Tongue (tissue), 2 donors: ENCODE measurements around the gene DIPK1C. TPM values are rescaled to one million over a fixed set of nuclear protein-coding genes. Genes with fewer than 3 reads are reported as not detected.

Experiments
- DNase-seq: peaks from one replicate; pipeline ENCODE4 v3.0.0-alpha.2; 2015
- total RNA-seq: library from RNA; depleted of rRNA; stranded (reverse); fragments of >200 nt; gene quantifications from one replicate; pipeline ENCODE4 v1.2.3, GENCODE V29; 2014

The DIPK1C gene
- total RNA-seq, 1 donor from 2014 or later: 7.9 TPM

DNA sequence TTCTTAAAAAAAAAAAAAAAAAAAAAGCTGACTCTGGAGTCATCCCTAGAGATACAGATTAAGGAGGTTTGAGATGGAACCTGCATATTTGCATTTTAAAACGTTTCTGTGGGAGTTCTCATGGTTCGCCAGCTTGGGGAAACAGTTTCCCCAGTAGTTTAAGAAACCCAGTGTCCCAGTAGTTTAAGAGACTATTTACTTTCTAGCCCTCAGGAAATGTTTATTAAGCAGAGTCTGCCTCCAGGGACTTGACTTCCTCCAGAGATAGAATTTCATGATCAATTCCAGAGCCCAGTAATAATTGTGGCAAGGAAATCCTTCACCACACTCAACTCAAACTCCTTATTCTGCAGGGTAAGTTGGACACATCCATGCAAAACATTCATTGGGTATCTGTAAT, 39.1 kb downstream of the DIPK1C start:
- DNase-seq: no peak

DNA sequence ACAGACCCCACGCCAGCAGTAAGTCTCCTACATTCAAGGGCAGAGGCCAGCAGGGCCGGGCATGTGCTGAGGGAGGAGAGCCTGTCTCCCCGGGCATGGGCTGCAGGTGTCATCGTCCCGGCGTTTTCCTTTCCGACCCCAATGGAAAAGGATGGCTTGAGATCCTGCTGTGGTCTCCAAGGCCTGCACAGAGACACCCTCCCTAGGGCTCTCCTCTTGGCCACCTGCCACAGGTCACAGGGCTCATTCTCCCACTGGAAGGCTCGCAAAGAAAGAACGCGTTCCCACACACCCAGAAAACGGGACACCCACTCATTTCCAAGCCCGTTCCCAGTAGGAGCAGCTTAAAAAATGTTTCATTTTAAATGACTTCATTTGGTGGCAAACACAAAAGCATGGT, 41.0 kb downstream of the DIPK1C start:
- no peak for DNase-seq

GRCh38 chr18:74414953-74415515, 42.1 kb downstream of the DIPK1C start:
- DNase-seq: peak; percentile 41

DNA sequence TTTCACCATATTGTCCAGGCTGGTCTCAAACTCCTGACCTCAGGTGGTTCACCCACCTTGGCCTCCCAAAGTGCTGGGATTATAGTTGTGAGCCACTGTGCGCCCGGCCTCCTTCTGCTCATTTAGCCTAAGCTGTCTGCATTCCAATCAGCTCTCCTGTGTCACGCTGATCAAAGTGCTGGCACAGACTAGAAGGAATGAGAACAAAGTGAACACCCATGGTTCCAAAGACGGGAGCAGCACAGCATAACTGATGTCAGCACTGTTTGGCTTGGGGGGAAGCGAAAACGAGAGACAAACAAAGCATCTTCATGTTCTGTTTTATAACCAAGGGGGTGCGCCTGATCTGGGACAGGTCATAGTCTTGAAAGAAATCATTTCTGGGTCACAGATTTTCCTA, 43.3 kb downstream of the DIPK1C start:
- no peak for DNase-seq

DNA sequence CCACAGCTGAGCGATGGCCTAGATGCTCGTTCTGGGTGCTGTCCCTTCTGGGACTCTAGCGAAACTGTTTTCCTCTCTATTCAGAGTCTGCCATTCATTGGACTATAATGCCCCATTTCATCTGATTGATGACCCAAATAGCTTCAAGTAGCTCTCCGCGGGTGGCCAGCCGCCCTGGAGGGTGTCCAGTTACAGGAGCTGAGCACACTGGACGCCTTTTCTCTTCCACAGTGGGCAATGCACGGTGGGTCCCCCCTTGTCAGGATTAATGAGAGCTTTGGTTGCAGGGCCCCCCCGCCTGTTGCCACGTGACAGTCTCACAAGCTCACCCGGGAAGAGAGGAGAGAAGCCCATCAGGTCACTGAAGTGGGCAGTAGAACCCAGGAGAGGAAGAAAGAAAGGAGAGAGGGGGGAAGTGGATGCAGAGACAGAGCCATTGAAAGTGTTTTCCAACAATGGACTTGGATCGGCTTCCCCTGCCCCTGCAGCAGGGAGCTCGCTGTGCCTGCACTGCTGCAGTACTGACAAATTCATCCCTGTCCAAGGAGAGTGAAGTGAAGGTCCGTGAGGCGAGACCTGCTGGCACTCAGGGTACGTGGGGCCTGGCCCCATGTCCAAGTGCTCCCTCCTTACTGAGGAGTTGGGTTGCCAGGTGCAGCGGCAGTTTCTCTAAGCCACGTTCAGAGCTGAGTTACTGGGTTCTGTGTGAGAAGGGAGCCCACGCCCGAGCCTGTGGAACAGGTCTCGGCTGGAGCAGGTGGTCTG, 44.8 kb downstream of the DIPK1C start:
- DNase-seq: no peak

GRCh38 chr18:74411475-74411874, 45.6 kb downstream of the DIPK1C start:
- DNase-seq: no peak

- no peak for DNase-seq
These were observed 46.6 kb downstream of the DIPK1C start for GRCh38 chr18:74410441-74410992.

DNA sequence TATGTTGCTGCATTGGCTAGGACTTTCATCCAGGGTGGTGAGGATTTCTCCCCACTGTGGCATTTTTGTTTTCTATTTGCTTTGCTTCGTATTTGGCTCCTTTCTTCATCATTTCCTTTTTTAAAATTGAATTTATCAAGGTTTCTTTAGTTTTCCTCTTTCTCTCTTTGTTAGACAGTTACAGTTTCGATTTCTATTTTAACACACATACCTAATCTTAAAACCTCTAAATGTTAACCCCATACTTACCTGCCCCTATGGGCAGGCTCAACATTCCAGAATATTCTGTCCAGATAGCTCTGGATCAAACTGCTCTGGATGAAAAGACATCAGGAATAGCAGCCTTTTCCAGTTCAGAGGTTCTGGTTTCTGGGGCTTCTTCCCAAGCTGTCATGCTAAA, 49.2 kb downstream of the DIPK1C start:
- DNase-seq: no peak

- DNase-seq: no peak
These were observed 54.2 kb downstream of the DIPK1C start for GRCh38 chr18:74402806-74403433.

DNA sequence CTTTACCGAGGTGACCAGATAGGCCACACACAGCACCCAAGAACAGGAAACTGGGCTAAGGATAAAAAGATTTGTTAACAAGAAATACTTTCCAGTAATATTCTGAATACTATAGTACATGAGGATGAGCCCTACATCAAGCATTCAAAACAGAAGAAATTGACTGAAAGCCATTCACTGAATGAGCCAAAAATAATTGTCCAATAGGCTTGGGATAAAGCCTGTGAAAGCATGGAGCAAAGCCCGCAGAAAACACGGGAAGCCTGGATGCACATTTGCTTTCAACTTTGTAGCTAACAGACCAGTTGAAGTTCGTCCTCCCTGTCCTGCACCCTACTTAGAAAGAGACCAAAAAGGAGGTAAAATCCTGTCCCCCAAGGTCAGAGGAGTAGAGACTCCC, 56.3 kb downstream of the DIPK1C start:
- no peak for DNase-seq

DNA sequence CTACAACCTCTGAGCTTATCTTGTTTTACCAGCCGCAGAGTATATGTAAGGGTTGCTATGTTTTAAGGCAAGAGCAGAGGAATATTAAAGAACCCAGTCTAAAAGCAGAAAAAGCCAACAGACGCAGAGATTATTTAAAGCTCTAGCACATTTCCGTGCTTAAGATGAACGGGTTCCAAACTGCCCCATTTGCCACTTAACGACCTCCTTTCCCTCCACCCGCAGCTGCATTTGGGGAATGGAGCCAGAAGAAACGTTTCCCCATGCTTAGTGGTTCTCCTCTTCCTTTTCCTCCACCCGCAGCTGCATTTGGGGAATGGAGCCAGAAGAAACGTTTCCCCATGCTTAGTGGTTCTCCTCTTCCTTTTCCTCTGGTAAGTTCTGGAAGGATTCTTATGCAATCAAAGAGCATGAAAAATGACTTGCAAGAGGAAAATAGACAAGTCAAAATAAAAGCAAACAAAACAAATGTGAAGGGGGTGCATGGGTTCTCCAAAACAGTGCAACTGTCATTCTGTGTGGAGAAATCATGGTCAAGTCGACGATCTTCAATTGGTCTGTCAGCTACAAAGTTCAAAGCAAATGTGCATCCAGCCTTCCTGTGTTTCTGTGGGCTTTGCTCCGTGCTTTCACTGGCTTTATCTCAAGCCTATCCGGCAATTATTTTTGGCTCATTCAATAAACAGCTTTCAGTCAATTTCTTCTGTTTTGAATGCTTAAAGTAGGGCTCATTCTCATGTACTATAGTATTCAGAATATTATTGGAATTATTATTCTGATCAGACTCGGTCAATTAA, 57.8 kb downstream of the DIPK1C start:
- no peak for DNase-seq

GRCh38 chr18:74397572-74397971, 59.5 kb downstream of the DIPK1C start:
- DNase-seq: no peak

DNA sequence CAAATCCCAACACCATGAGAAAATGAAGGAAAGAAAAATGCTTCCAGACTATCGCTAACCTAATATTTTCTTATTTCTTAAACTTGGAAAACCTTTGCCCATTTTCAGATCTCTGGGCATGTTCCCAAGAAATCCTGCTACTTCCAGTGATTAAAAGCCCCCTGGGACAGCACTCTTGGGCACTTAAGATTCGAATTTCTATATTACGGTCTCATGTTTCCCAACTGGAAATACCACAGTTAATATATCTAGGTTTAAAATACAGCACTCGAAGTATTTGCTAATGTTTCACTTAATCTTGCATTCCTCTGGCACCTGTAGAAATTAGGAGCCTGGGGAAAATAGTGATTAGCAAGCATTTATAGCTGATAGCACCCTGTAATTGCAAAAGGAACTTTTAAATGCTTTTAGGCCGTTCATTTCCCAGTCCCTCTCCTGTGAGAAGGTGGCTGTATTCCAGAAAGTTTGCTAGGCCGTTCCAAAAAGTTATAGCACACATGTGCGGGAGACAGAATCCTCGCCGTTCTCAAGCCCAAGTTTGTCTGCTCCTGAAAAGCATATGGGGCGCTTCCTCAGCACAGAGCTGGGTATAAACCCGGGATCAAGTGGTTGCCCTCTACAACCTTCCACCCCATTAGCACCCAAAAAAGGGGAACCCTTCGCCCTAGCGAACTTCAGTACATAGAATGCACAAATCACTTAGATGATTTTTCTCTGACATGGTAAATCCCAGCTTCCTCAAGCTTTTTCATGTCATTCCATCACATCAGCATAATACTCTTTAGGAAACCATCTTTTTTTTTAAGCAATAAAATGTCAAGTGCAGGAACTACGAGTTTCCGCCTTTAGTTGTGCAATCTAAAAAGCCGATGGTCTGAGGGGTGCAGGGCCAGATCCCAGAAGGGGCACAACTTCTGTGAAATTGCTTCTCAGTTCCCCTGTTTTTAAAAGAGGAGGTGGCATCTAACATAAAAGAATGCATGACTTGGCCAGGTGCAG, 60.6 kb downstream of the DIPK1C start:
- DNase-seq: peak; percentile 85

GRCh38 chr18:74395648-74396154, 61.4 kb downstream of the DIPK1C start:
- DNase-seq: no peak

- no peak for DNase-seq
These were observed 62.1 kb downstream of the DIPK1C start for GRCh38 chr18:74395006-74395405.

GRCh38 chr18:74392323-74392722, 64.8 kb downstream of the DIPK1C start:
- DNase-seq: no peak

- DNase-seq: no peak
These were observed 66.2 kb downstream of the DIPK1C start for GRCh38 chr18:74390900-74391299.

- DNase-seq: no peak
These were observed 67.1 kb downstream of the DIPK1C start for GRCh38 chr18:74389991-74390390.

DNA sequence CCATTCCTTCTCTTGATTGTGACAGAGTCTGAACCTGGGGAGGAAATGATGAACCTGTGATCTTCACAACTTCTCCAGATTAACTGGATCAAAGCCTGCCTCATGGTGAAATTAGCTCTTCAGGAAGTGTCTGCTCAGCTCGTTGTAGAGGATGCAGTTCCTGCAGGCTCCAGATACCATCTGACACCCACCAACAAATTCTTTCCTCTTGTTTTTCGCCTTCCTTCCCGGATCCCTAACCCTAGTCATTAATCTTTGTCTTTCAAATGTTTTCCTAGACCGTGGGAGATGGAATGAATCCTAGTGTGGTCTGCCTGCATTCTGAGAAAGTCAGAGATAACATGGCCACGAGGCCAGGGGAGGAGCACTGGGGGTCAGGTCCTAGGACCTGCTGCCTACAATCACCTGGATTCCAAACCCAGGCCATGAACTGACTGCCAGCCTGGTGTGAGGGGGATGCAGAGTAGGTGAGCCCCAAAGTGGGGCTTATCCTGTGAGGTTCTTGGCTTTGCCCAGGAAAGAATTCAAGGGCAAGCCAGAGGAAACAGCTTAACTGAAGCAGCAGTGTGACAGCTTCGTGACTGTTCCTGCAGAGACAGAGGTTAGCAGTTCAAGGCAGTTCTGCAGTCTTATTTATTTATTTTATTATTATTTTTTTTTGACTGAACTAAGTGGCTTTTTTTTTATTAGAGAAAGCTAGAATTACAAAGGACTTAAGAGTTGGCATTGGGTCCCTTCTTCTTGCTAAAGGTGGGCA, 67.8 kb downstream of the DIPK1C start:
- no peak for DNase-seq

GRCh38 chr18:74388227-74388626, 68.9 kb downstream of the DIPK1C start:
- DNase-seq: no peak
